Vagina (tissue), 2 donors: ENCODE measurements around the gene HOXA10. TPM values are rescaled to one million over a fixed set of nuclear protein-coding genes. Genes with fewer than 3 reads are reported as not detected.
A peak's percentile ranks its signal among the peaks of the same experiment; 100 is the strongest.

Experiments
- DNase-seq, 2 donors: peaks; one replicate each; pipeline ENCODE4 v3.0.0-alpha.2; 2017; ENCODE audit errors: extremely low spot score in 2 of 2
- H3K27ac ChIP-seq: fragments of 200-600 bp; sonication (generic); one replicate; pipeline ENCODE4 v1.5.1; 2019
- H3K27me3 ChIP-seq: fragments of 200-600 bp; sonication (generic); one replicate; pipeline ENCODE4 v1.5.1; 2019
- H3K36me3 ChIP-seq, 2 donors: fragments of 200-600 bp; sonication (generic); one replicate each; pipeline ENCODE4 v1.5.1; 2017 to 2019
- H3K4me1 ChIP-seq: fragments of 200-600 bp; sonication (generic); one replicate; pipeline ENCODE4 v1.5.1; 2019
- H3K4me3 ChIP-seq, 2 donors: fragments of 200-600 bp; sonication (generic); 1 replicate in 1 of 2; 2 replicates in 1 of 2; pipeline ENCODE4 v1.5.1; 2016 to 2019
- H3K9me3 ChIP-seq: fragments of 200-600 bp; sonication (generic); one replicate; pipeline ENCODE4 v1.5.1; 2019
- CTCF ChIP-seq, 3 experiments: fragments of 450-650 bp in 2 of 3; fragments of 200-600 bp in 1 of 3; sonication (generic) in 1 of 3; IDR thresholded peaks; one replicate each; pipeline ENCODE4 v1.5.1; 2017 to 2019; ENCODE audit warnings: antibody characterized with exemption in 3 of 3, mild to moderate bottlenecking in 2 of 3, moderate library complexity in 2 of 3
- POLR2A ChIP-seq, 2 donors: fragments of 450-650 bp; IDR thresholded peaks; one replicate each; pipeline ENCODE4 v1.6.1; 2017; ENCODE audit warnings: antibody characterized with exemption in 2 of 2, mild to moderate bottlenecking in 2 of 2, moderate library complexity in 2 of 2
- POLR2AphosphoS5 ChIP-seq, 2 donors: sonication (generic); formaldehyde crosslinking; IDR thresholded peaks; one replicate each; pipeline ENCODE4 v1.9.0; 2017; ENCODE audit warnings: antibody characterized with exemption in 2 of 2, mild to moderate bottlenecking in 2 of 2, low read depth in 1 of 2; ENCODE audit not compliant: insufficient read depth in 1 of 2
- intact Hi-C: fragments of 100-400 bp; cut with DNase I; formaldehyde crosslinking; loops from one replicate; pipeline ENCODE4 v1.15.1; 2023
- total RNA-seq: library from RNA; depleted of rRNA; stranded (reverse); fragments of >200 nt; gene quantifications from one replicate; pipeline ENCODE4 v1.2.3, GENCODE V29; 2016

The HOXA10 gene
- total RNA-seq, 1 donor from 2014 or later, result 19.2 TPM

GRCh38 chr7:27185854-27186667, 11.9 kb upstream of the HOXA10 start:
- H3K9me3 ChIP-seq, result no peaks in the 10 kb centered on the region
- intact Hi-C loops, result no loop called here
- H3K4me1 ChIP-seq, result peaks cover 67% of the 10 kb centered on the region
- H3K4me3 ChIP-seq, result peak overlapping the region; percentile 64 to 88
- H3K27ac ChIP-seq, result peak overlapping the region; percentile 99
- TF ChIP-seq CTCF (IDR thresholded peaks at IDR 0.05) (no peak), POLR2AphosphoS5 (IDR thresholded peaks at IDR 0.05; ENCODE audit: insufficient read depth in 1 of 2, low read depth in 1 of 2) (no peak), POLR2A (IDR thresholded peaks at IDR 0.05) (no peak)
- H3K36me3 ChIP-seq, result no peaks in the 10 kb centered on the region
- H3K27me3 ChIP-seq, result no peaks in the 10 kb centered on the region
- no peak for DNase-seq

- Histone ChIP-seq H3K4me1 (peaks cover 67% of the 10 kb centered on the region), H3K36me3 (no peaks in the 10 kb centered on the region), H3K4me3 (peak within 1 kb of the TSS; percentile 64 to 88), H3K27ac (peak within 1 kb of the TSS; percentile 99), H3K9me3 (no peaks in the 10 kb centered on the region), H3K27me3 (no peaks in the 10 kb centered on the region)
- TF ChIP-seq CTCF (IDR thresholded peaks at IDR 0.05) (no peak), POLR2AphosphoS5 (IDR thresholded peaks at IDR 0.05; ENCODE audit: insufficient read depth in 1 of 2, low read depth in 1 of 2) (peak; percentile 95 to 96), POLR2A (IDR thresholded peaks at IDR 0.05) (peak in 1 of 2 donors; percentile 70)
- no peak for DNase-seq
- intact Hi-C loops, result no loop called here
These were observed 11.1 kb upstream of the HOXA10 start, which contains the start of gene HOXA11 for GRCh38 chr7:27185013-27185853. TSS of gene HOXA11 (minus strand) at chr7:27185232. CDS start at chr7:27185144, 88 bp downstream.

GRCh38 chr7:27184337-27185012, 10.4 kb upstream of the HOXA10 start:
- intact Hi-C loops, result no loop called here
- TF ChIP-seq POLR2A (IDR thresholded peaks at IDR 0.05) (peak in 1 of 2 donors; percentile 31), CTCF (IDR thresholded peaks at IDR 0.05) (no peak)
- Histone ChIP-seq H3K36me3 (no peaks in the 10 kb centered on the region), H3K4me1 (peaks cover 64% of the 10 kb centered on the region), H3K4me3 (peak overlapping the region; percentile 64 to 88), H3K27ac (peak overlapping the region; percentile 99), H3K27me3 (no peaks in the 10 kb centered on the region), H3K9me3 (no peaks in the 10 kb centered on the region)
- no peak for DNase-seq

GRCh38 chr7:27183682-27184336, 9.7 kb upstream of the HOXA10 start:
- H3K4me3 ChIP-seq, result peak overlapping the region; percentile 64 to 88
- peak overlapping the region; percentile 99 for H3K27ac ChIP-seq
- peaks cover 57% of the 10 kb centered on the region for H3K4me1 ChIP-seq
- no peaks in the 10 kb centered on the region for H3K9me3 ChIP-seq
- intact Hi-C loops, result no loop called here
- TF ChIP-seq CTCF (IDR thresholded peaks at IDR 0.05) (no peak), POLR2AphosphoS5 (IDR thresholded peaks at IDR 0.05; ENCODE audit: insufficient read depth in 1 of 2, low read depth in 1 of 2) (peak in 1 of 2 donors; percentile 70), POLR2A (IDR thresholded peaks at IDR 0.05) (no peak)
- no peaks in the 10 kb centered on the region for H3K27me3 ChIP-seq
- DNase-seq, result no peak
- no peaks in the 10 kb centered on the region for H3K36me3 ChIP-seq
